LoVo (cell line): Measurements from ENCODE around the gene ARSG.
A peak's percentile ranks its signal among the peaks of the same experiment; 100 is the strongest.

Experiments
- DNase-seq: peaks from one replicate; pipeline ENCODE4 v3.0.0-alpha.2; 2016; ENCODE audit warnings: low spot score

Gene ARSG

DNA sequence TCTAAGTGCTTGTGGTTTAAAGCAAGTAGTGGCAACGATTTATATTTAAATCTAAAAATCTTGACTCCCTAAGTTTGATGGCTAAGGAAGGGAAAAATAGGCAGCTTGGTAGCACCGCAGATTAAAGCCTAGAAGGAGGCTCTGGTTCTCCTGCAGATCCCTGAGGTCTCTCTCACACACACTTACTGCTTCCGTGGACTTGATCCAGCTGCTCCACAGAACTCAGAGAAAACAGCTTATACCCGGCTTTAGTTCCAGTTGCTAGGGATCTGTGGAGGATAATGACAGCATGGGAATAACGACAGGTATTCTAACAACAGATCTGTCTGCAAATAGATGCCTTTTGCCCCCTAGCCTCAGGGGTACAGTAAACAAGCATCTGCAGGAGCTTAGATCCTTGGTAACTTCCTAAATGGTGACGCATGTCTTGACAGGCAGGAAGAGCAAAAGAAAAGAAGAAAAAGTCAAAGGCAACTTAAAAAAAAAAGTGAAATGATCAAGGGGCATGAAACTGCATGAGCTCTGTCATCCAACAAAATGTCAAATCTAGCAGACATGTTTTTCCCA lies 161.5 kb downstream of the ARSG start:
- DNase-seq, result no peak

DNA sequence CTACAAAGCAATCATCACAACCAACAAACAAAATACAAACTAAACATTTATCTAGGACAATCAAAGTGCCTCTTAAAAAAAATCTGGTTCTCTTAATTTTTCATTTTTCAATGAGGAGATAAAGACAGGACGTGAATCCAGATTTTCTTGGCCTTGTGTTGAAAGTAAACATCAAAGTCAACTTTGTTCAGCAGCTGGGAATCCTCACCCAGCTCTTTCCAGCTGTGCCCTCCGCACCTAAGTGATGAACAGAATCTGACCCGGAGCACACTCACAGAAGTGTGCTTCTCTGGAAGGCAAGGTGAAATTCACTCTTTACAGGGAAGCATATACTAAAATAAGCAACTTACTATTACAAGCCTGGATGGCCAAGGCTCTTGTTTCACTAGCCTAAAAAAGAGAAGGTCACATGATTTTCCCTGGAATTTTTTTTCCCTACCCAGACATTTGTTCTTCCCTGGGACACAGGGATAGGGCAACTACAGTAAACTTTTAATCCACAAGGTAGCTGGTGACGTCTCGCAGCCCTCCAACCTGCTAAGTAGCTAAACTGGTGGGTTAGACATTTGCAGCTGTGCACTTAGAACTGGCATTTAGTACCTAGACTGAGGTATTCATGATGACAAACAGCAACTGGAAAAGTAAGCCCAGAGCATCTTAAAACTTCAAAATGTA lies 162.8 kb downstream of the ARSG start:
- no peak for DNase-seq

DNA sequence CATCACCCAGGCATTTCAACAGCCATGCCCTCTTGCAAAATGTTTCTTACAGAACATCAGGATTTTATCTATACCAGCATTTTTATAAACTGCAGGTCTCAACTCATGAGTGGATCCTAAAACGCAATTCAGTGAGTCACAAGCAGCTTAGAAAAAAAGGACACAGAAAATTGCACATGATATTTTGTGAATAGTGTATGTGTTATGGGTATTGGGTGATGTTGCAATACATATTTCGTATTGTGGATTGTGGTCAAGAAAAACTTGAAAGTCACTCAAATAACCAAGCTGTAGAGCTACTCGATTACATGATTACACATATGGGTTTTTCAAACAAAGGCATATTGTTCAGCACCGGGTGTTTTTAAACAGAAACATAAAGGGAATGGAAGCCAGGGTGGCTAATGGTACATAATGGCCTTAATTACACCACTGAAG lies 164.6 kb downstream of the ARSG start:
- no peak for DNase-seq

DNA sequence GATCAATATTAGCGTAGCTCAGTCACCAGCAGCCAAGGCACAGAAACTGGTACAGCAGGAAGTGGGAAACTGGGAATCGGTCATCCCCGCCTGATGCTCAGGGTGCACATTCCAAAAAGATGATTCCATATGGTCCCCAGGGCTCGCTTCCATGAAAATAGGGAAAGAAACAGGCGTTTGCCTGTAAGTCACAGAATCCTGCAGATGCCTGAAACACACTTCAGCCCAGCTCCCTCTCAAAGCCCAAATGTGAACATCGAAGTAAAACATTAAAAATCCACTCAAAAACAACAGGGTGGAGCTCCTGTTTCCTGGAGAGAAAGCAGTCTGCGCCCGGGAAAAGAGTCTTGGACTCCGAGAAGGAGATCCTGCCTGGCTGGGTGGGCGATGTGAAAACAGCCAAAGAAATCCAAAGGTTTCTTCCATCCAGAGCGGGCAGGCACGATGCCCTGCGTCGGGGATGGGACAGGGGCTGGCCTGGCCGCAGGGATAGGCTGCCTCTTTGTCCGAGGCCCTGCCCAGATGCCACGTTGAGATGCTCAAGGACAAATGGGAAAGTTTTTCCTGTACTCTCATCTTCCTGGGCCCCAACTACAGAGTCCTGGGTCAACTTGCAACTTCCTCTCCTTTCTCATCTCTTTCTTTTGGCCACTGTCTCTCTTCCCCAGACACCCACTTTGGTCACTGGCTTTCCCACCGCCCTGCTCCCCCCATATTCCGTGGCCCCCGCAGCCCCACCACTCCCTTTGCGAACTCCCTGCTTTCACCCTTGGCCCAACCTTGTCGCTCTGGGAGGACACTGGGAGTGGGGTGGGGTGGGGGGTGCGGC lies 165.3 kb downstream of the ARSG start:
- DNase-seq, result peak; percentile 59

DNA sequence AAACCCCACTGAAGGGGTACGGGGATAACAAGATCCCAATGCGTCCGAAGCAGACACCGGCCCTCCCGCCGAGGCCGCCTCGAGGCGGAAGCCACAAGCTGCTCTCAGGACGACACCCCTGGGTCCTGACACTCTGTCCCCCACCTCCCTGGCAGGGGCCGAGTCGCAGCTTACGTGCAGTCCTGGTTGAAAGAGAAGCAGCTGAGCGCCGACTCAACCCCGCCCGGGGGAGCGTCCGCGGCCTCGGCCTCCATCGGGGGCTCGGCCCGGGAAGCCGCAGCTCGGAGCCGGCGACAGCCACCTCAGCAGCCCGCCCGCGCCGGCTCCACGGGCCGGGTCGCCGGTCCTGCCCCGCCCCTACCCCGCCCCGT lies 165.9 kb downstream of the ARSG start, which contains the start of gene WIPI1:
TSS of gene WIPI1 (minus strand) at position 329 of the 371 bp plus-strand sequence. CDS start at position 254, 75 bp downstream.
- DNase-seq, result no peak

DNA sequence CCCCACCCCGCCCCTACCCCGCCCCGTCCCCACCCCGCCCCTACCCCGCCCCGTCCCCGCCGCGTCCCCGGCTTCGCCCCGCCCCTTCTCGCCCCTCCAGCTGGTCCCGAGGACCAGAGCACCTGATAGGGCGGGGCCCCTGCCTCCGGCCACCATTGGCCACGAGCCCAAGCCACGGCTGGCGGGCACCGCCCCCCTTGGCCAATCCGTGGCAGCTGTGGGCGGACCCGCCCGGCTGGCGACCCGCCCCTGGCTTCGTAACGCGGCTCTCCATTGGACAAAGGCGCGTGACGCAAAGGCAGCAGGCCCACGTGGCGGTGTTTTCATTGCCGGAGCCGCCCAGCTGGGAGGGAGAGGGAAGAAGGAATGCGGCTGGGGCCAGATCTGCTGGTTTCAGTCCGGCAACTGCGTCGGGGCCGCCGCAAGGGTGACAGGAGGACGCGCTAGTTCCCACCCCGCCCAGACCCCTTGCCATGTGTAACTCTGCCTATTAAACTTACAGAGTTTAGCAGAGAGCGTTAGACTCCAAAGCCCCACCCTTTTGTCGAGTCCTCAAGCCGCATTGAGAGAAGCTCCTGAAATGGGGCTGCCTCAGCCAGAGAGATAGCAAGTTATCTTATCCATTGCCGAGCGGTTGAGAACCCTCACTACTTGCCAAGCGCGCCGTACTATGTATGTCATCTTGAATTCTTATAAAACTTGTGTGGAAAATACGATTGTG lies 166.4 kb downstream of the ARSG start:
- DNase-seq, result peak; percentile 98

DNA sequence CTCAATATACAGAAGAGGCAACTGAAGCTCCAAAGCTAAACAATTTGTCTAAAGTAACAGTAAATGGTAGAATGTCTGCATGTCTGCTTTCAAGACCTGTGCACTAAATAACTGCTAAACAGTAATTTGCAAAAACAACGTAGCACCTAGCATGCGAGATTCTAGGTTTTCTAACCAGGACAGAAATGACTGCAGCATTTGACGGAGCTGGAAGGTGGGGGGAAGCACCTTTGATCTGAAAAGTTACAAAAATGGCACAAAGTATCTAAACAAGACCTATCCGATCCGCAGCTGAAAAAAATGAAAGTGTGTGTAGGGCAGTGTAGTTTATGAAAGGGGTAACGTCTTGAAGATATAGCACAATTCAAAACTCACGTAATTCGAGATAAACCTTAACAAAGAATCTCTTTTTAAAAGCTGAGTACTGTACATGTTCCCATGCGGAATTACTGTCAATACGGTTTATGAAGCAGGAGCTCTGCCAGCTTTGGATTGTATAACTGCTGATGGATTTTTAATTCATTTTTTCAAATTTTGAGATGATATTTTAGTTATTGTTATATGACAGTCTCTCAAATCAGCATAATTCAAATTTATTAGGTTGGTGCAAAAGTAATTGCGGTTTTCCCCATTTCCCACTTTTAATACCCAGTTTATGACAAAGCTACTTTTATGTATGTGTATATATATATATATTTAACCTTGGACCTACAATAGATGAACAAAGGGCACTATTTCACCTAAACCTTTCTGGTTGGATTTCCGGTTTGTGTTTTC lies 167.2 kb downstream of the ARSG start:
- no peak for DNase-seq

DNA sequence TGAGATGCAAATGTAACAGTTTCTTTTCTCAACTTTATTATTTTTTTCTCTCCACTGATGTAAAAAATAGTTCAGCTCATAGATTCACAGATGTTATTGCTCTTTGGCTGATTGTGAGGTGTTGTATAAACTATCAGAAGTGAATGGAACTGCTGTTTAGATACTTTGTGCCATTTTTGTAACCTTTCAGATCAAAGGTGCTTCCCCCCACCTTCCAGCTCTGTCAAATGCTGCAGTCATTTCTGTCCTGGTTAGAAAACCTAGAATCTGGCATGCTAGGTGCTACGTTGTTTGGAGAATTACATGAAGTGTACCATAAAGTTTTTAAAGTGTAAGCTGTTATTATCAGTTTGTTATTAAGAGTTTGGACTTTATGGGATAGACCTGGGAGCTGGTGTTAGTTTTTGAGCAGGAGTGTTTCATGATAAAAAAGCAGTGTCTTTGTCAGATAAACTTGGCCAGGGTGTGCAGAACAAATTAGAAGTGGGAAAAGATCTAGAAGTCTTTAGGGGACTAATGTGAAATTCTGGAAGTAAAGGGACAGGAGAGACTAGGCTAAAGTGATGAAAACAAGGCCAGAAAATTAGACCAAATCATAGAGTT lies 167.8 kb downstream of the ARSG start:
- no peak for DNase-seq

DNA sequence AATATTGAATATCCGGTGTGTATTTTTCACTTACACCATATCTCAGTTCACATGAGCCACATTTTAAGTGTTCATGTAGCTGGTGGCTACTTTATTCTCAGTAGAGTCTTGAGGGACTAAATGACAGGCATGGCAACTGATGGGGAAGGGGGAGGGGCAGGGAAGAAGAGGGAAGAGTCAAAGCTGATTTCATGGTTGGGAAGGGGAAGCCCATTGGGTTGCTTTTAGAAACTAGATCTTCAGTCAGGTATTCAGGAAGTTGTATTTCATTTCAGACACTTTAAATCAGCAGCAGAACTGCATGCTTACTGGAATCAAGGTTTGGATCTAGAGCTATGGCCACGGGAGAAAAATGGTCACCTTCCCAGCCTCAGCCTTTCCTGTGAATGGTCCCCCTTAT lies 168.9 kb downstream of the ARSG start:
- DNase-seq, result no peak

DNA sequence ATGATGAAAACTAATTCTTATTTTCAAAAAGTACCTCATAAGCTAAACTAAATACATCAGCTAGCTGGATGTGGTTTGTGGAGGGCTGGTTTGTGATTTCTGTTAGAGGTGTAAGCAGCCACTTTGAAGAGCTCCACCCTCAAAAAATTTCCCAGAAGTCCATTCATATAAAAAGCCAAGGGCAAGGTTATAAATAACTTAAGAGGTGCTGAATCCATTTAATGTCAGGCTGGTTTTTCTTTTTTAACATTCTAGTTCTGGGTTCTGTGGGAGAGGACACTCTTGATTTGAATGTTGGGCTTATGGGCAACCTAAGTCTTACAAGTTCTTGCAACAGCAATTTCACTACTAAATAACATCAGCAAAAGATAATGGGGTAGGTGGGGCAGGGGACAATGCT lies 169.4 kb downstream of the ARSG start:
- DNase-seq, result no peak

DNA sequence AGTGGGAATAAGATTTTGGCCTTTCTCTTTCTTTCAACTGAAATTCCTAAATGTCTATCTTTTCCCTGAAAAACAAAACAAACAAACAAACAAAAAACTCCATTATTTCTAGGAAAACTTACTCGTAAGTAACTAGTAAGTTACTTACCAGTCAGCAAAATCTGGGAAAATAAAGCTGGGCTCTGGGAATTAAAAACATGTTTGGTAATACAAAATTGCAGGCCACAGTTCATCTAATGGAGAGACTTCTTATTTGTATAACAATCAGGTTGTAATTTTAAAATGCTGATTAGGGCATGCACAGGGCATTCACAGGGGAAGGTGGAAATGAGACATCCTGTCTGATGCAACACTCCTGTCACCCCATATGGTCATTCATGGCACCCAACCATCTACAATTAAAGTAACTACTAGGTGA lies 169.8 kb downstream of the ARSG start:
- peak; percentile 8 for DNase-seq

DNA sequence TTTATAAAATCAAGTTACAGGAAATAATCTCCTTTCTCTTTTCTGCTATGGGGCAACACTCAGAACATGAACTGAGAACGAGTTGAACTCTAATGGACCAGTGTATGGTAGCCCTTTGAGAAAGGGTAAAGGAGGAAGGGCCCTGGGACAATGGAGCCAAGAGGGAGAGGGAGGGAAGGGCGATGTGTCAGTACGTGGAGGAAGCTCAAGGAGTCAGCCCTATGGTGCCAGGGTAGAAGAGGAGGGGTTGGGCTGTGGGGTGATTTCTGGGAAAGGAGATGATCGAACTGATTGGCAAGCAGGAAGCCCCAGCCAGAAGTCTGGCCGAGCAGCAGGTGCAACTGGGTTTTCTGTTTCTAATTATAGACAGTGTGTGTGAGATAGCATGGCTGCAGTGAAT lies 170.3 kb downstream of the ARSG start:
- DNase-seq, result no peak

DNA sequence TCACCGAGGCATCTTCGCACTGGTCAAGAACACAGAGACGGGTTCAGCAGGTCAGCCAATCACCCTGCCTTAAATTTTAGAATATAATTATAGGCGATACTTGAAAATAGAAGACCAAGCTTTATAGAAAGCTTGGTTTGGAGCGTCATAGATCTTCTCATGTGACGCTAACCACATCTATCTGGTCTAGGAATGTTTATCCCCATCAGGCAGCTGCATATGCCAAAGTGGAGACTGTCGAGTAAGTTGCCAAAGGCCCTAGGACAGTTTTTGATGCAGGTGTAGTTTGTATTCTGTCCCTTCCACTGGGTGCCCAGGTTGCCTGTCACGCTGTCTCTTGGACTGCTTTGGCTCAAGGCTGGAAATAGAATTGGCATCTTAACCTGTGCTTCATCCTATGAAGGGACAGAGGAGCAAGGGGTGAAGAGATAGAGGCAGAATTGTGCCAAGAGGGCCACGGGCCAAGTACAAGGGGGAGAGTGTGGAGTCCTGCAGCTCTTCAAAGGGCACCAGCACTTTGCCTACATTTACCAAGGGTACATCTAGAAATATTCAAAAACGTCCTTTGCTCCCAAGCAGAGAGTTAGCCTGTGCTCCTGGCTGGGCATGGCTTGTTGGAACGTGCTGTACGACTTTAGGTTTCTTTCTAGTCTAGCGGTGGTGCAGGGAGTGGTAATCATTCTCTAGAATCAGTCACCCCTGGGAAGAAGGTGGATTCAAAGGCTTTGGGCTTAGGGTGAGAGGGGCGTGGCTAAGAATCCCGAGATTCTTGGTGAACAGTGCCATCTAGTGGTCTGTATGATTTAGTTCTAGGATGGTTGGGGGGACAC lies 171.3 kb downstream of the ARSG start:
- DNase-seq, result peak; percentile 88

DNA sequence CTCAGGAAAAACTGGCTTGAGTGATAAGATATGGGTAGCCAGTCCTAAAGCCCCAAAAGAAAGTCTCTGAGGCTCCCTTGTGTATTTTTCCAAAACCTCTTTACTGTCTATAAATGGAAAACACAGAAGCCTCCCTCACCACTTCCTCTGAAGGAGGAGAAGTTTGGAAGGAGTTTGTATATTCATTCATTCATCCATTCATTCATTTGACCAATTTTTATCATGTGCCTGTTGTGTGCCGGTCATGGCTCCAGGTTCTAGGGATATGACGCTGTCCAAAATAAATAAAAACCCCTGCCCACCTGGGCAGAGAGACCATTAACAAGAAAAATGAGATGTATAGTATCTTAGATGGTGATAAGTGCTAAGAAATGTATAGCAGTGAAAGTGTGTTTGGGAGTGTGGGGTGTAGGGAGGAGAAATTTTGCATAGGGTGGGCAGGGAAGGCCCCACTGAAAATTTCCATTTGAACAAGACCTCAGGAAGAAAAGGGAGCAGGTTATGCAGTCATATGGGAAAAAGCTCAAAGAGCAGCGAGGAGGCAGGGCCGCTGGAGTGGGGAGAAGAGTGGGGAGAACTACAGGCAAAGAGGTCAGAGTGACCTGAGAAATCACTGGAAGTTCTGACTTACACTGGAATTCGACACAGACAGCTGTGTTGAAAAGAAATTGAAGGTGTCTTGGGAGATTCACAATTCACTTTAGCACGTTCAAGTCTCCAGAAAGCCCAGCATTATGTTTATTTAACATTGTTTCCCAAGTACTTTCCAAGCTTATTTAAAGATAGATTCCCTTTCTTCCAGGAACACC lies 172.1 kb downstream of the ARSG start:
- DNase-seq, result no peak

DNA sequence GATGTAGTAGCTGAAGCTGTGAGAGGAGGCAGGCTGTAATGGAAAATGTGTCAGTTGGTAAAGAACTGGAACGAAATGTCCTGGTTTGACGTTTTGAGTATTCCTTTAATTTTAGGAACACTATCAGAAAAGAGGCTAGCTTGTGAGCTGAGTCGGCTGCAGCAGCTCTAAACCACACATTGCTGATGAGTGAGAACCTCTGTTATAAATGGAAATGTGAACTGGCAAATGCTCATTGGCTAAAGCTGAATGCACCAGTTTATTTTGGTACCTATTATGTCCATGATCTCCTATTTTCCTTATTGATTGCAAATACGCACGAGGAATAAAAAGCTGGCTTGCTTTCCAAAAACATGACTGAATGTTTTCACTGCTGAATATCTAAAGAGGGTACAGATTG lies 177.0 kb downstream of the ARSG start:
- no peak for DNase-seq

DNA sequence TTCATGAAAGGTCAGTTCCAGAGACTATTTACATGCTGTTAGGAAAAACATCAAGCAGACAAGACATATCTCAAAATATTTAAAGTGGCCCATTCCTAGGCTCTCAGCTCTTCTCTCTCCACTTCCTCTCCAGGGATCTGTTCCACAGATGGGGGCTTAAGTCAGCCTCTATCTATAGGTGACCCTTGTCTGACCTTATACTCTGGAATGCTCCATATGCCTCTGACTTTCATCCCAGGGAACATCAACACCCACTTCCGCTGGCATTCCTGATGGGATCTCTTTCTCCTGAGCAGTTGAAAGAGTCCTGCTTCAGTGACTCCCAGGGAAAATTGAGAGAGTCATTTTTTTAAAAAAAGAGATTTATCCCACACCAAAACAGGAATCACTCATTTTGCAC lies 177.5 kb downstream of the ARSG start:
- DNase-seq, result no peak
